Activated B cell treated with CpG ODN at 0.5 μM for 24 hours (primary cell): Measurements from ENCODE around the gene RGS1. TPM values are rescaled to one million over a fixed set of nuclear protein-coding genes. Genes with fewer than 3 reads are reported as not detected.

ENCODE experiments used
- ATAC-seq: fragments of 200-7000 bp; cut with Tn5 transposase; one replicate; pipeline ENCODE4 v1.10.0; 2021; ENCODE audit warnings: low read depth, mild to moderate bottlenecking, moderate library complexity
- CTCF ChIA-PET: fragments of 350-600 bp; sonication (Branson Sonifier 250); formaldehyde crosslinking; loops from one replicate; lab custom pipeline; 2021; ENCODE audit warnings: antibody characterized with exemption; lab: Charles Lee
- POLR2A ChIA-PET: fragments of 350-600 bp; sonication (Branson Sonifier 250); formaldehyde crosslinking; loops from one replicate; lab custom pipeline; 2021; ENCODE audit warnings: antibody characterized with exemption; lab: Charles Lee
- DNase-seq: peaks from one replicate; pipeline ENCODE4 v3.0.0; 2022
- H3K27ac Mint-ChIP-seq: one replicate; pipeline ENCODE4 v1.8.0; 2020; ENCODE audit warnings: mixed read lengths
- H3K27me3 Mint-ChIP-seq: one replicate; pipeline ENCODE4 v1.8.0; 2021; ENCODE audit warnings: mixed read lengths
- H3K36me3 Mint-ChIP-seq: one replicate; pipeline ENCODE4 v1.8.0; 2021; ENCODE audit warnings: low read depth, mixed read lengths
- H3K4me1 Mint-ChIP-seq: one replicate; pipeline ENCODE4 v1.8.0; 2021; ENCODE audit warnings: mixed read lengths
- H3K4me3 Mint-ChIP-seq: one replicate; pipeline ENCODE4 v1.8.0; 2020; ENCODE audit warnings: mild to moderate bottlenecking, mixed read lengths
- H3K9me3 Mint-ChIP-seq: one replicate; pipeline ENCODE4 v1.8.0; 2020; ENCODE audit warnings: mixed read lengths
- intact Hi-C: fragments of 100-400 bp; cut with micrococcal nuclease; formaldehyde crosslinking; loops from one replicate; pipeline ENCODE4 v1.15.1; 2024
- total RNA-seq: library from RNA; stranded (reverse); gene quantifications from 2 replicates; pipeline ENCODE4 v1.2.3, GENCODE V29; 2022
- TF ChIP-seq, protein P1 (sequence below): fragments of 200-600 bp; IDR thresholded peaks from one replicate; pipeline ENCODE4 v1.8.0; 2022; ENCODE audit warnings: antibody characterized with exemption, mild to moderate bottlenecking

Gene RGS1
- total RNA-seq, 1 donor from 2014 or later, result 56.8 TPM

DNA sequence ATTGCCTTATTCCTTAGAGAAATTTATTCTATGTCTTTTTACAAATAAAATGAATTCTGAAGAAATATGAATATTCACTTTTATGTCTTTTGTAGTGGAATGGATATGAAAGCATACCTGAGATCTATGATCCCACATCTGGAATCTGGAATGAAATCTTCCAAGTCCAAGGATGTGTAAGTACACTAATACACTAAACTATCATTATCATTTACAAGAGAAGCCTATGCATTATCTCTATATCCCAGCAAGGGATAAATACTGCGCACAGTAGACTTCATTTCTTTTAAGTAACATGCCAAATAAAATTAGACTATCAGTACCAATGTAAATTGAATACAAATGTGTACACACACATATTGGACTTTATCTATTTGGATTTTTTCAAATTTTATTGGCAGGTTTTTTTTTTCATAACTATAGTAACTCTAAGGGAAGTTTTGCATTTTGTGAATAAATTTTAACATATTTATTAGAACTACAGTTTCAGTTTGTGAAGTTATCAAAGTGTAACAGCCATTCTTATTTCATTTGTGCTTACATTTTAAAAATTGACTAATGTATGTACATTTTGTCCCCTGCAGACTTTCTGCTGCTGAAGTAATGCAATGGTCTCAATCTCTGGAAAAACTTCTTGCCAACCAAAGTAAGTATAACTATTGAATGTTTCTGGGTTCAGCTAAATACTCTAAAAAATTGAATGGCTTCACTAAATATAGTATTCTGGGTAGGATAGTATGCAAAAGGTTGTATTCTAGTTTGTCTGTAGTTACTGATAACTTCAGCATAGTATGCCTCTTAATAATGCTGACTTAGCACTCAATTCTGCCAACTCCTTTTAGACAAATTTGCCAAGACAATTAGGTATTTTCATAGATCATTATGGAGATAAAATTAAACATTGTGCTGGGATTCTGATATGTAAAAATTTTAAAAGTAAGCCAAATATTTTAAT is 894 bp downstream of the RGS1 start:
- intact Hi-C loops, result no loop called here
- ChIA-PET CTCF (interaction anchor here (0.7 to 7.4 kb wide), 3 partner anchors 69 to 230 kb away, joined by 4 to 109 read pairs (median 22); no protein-coding TSS in a partner anchor), POLR2A (interaction anchor here (1.2 to 3.2 kb wide), 3 partner anchors 32 to 59 kb away, joined by 3 to 38 read pairs (median 5); no protein-coding TSS in a partner anchor)
- H3K27me3 Mint-ChIP-seq, result no peaks in the 10 kb centered on the region
- peak overlapping the region; percentile 88 for H3K4me3 Mint-ChIP-seq
- DNase-seq, result no peak
- H3K27ac Mint-ChIP-seq, result peak overlapping the region; percentile 94
- H3K9me3 Mint-ChIP-seq, result no peaks in the 10 kb centered on the region
- TF ChIP-seq, protein P1, sequence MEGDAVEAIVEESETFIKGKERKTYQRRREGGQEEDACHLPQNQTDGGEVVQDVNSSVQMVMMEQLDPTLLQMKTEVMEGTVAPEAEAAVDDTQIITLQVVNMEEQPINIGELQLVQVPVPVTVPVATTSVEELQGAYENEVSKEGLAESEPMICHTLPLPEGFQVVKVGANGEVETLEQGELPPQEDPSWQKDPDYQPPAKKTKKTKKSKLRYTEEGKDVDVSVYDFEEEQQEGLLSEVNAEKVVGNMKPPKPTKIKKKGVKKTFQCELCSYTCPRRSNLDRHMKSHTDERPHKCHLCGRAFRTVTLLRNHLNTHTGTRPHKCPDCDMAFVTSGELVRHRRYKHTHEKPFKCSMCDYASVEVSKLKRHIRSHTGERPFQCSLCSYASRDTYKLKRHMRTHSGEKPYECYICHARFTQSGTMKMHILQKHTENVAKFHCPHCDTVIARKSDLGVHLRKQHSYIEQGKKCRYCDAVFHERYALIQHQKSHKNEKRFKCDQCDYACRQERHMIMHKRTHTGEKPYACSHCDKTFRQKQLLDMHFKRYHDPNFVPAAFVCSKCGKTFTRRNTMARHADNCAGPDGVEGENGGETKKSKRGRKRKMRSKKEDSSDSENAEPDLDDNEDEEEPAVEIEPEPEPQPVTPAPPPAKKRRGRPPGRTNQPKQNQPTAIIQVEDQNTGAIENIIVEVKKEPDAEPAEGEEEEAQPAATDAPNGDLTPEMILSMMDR, result no peak
- H3K36me3 Mint-ChIP-seq, result peaks cover 56% of the 10 kb centered on the region
- no peak for ATAC-seq
- H3K4me1 Mint-ChIP-seq, result peaks cover 71% of the 10 kb centered on the region

DNA sequence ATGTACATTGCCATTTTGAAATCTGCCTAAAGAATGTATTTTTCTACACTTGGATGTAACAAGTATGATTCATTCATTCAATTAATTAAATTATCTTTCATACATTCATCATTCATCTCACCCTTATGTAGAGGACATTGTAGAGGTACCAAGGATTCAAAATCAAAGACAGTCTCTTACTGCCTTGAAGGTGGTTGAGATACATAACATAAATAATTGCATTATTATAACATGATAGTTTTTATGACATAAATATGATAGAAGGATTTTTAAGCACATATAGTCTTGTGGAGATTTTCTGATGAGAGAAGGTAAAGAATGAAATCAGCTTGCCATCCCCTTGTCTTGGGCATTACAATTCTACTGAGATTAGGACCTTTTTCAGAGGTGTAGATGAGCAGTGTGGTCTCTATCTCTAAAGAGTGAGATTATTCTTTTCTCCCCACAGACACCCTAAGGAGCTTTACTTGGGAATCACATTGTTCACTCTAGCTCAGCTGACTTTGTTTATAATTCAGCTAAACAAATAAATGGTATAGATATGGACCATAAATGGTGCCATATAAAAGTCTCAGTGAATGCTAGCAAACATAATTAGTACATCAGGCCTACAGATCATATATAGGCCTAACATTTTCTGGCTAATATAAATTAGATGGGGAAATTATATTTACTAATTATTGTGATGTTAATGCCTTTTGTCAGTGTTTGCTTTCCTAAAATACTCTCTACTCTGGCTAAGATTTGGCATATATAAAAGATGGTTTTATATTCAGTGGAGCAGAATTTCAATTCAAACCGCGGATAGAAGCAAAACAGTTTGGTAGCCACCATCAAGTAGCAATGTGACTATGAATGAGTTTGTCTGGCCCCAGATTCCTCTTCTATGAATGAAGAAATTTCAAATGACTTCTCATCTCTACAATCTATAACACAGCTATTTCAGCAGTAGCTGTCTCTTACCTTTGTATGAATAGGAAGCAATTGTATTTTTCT is 1.9 kb downstream of the RGS1 start:
- H3K9me3 Mint-ChIP-seq, result no peaks in the 10 kb centered on the region
- H3K4me1 Mint-ChIP-seq, result peaks cover 71% of the 10 kb centered on the region
- ATAC-seq (no peak), DNase-seq (no peak)
- ChIA-PET CTCF (interaction anchor here (0.7 to 7.4 kb wide), 5 partner anchors 26 to 230 kb away, joined by 4 to 109 read pairs (median 16); no protein-coding TSS in a partner anchor), POLR2A (interaction anchor here (0.7 to 3.2 kb wide), 7 partner anchors 26 to 63 kb away, joined by 3 to 38 read pairs (median 6); no protein-coding TSS in a partner anchor)
- peak overlapping the region; percentile 88 for H3K4me3 Mint-ChIP-seq
- intact Hi-C loops, result no loop called here
- no peaks in the 10 kb centered on the region for H3K27me3 Mint-ChIP-seq
- peaks cover 58% of the 10 kb centered on the region for H3K36me3 Mint-ChIP-seq
- TF ChIP-seq, protein P1, result no peak
- H3K27ac Mint-ChIP-seq, result peak overlapping the region; percentile 94

DNA sequence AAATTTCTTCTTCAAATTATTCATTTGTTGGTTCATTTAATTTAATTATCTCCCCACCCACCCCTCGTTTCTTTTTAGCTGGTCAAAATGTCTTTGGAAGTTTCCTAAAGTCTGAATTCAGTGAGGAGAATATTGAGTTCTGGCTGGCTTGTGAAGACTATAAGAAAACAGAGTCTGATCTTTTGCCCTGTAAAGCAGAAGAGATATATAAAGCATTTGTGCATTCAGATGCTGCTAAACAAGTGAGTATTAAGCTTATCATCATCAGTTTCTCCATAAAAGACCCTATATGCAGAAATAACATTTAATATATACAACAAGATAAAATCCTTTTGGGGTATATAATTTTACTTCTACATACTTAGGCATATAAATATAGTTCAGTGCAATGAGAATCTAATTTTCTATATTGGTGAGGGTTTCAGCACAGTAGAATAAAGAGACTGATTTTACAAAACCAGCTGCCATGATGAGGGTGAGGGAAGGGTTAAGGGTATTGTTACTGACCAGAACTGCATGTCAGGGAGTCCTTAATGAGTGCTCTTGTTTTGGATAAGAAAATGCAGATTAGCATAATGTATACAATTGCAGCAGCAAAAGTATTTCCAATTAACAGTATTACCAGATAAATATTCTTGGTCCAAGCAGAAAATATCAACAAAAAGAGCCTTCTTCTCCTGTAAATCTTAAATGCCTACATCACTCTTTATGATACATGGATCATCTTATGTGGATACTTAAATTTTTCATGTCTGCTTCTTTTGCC is 2.8 kb downstream of the RGS1 start:
- ATAC-seq, result no peak
- no peak for DNase-seq
- H3K36me3 Mint-ChIP-seq, result peaks cover 58% of the 10 kb centered on the region
- H3K4me3 Mint-ChIP-seq, result peak overlapping the region; percentile 88
- TF ChIP-seq, protein P1, result no peak
- POLR2A ChIA-PET, result interaction anchor here (0.7 to 3.2 kb wide), 16 partner anchors 13 to 543 kb away, joined by 3 to 38 read pairs (median 6); no protein-coding TSS in a partner anchor
- CTCF ChIA-PET, result interaction anchor here (1.2 to 7.4 kb wide), 8 partner anchors 27 to 103 kb away, joined by 4 to 109 read pairs (median 14); no protein-coding TSS in a partner anchor
- H3K9me3 Mint-ChIP-seq, result no peaks in the 10 kb centered on the region
- no peaks in the 10 kb centered on the region for H3K27me3 Mint-ChIP-seq
- intact Hi-C loops, result no loop called here
- peak overlapping the region; percentile 68 for H3K27ac Mint-ChIP-seq
- H3K4me1 Mint-ChIP-seq, result peaks cover 65% of the 10 kb centered on the region

DNA sequence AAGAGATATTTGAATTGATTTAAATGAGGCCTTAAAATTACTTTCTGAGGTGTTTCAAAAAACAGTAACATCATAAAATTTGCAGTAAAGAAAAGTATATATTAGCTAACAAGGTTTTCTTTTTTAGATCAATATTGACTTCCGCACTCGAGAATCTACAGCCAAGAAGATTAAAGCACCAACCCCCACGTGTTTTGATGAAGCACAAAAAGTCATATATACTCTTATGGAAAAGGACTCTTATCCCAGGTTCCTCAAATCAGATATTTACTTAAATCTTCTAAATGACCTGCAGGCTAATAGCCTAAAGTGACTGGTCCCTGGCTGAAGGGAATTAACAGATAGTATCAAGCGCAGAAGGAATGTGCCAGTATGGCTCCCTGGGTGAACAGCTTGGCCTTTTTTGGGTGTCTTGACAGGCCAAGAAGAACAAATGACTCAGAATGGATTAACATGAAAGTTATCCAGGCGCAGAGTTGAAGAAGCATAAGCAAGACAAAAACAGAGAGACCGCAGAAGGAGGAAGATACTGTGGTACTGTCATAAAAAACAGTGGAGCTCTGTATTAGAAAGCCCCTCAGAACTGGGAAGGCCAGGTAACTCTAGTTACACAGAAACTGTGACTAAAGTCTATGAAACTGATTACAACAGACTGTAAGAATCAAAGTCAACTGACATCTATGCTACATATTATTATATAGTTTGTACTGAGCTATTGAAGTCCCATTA is 3.6 kb downstream of the RGS1 start:
- ATAC-seq (peak; percentile 36), DNase-seq (no peak)
- TF ChIP-seq, protein P1, result no peak
- Mint-ChIP-seq H3K4me1 (peaks cover 57% of the 10 kb centered on the region), H3K27ac (peak overlapping the region; percentile 44), H3K9me3 (no peaks in the 10 kb centered on the region), H3K4me3 (peak overlapping the region; percentile 88), H3K27me3 (no peaks in the 10 kb centered on the region), H3K36me3 (peaks cover 58% of the 10 kb centered on the region)
- ChIA-PET POLR2A (interaction anchor here (0.7 to 3.2 kb wide), 14 partner anchors 12 to 542 kb away, joined by 3 to 38 read pairs (median 4); no protein-coding TSS in a partner anchor), CTCF (interaction anchor here (0.8 to 7.4 kb wide), 10 partner anchors 28 to 104 kb away, joined by 3 to 109 read pairs (median 8); no protein-coding TSS in a partner anchor)
- intact Hi-C loops, result loop anchor here (1.0 kb wide), 1 partner anchor 34 kb away; no protein-coding TSS in a partner anchor
